GM21723 (cell line): ENCODE measurements around the gene PRAMEF20.
"Not testable (repeated sequence)": the region's sequence is repeated elsewhere in the genome, so short reads cannot be mapped to it uniquely, and the experiment has no call there.

ENCODE experiments used
- ATAC-seq: cut with Tn5 transposase; IDR thresholded peaks from one replicate; pipeline ENCODE4 v1.9.1; 2021; ENCODE audit warnings: mild to moderate bottlenecking, moderate library complexity; ENCODE audit not compliant: unreplicated experiment

PRAMEF20 gene

GRCh38 chr1:13410150-13410549 lies at the start of gene PRAMEF20:
Gene PRAMEF20, plus strand, starts transcription at chr1:13410450. Its CDS starts 5,905 bp downstream, at chr1:13416355.
- not testable (repeated sequence) for ATAC-seq

- not testable (repeated sequence) for ATAC-seq
These were observed 47.9 kb upstream of the PRAMEF20 start for GRCh38 chr1:13362364-13362763.

GRCh38 chr1:13364928-13365327 lies 45.3 kb upstream of the PRAMEF20 start:
- ATAC-seq, result not testable (repeated sequence)

GRCh38 chr1:13366536-13366935 lies 43.7 kb upstream of the PRAMEF20 start:
- ATAC-seq, result not testable (repeated sequence)

- ATAC-seq, result not testable (repeated sequence)
These were observed 41.7 kb upstream of the PRAMEF20 start for GRCh38 chr1:13368544-13368943.

- not testable (repeated sequence) for ATAC-seq
These were observed 31.3 kb upstream of the PRAMEF20 start for GRCh38 chr1:13378983-13379382.

GRCh38 chr1:13380380-13380779 lies 29.9 kb upstream of the PRAMEF20 start:
- ATAC-seq, result not testable (repeated sequence)

- ATAC-seq, result not testable (repeated sequence)
These were observed 20.9 kb upstream of the PRAMEF20 start, which contains the start of gene PRAMEF17 for GRCh38 chr1:13389332-13389731. Gene PRAMEF17, plus strand, starts transcription at chr1:13389632. Its CDS starts 26 bp downstream, at chr1:13389658.

GRCh38 chr1:13393004-13393403 lies 17.2 kb upstream of the PRAMEF20 start:
- ATAC-seq, result not testable (repeated sequence)

- ATAC-seq, result not testable (repeated sequence)
These were observed 15.5 kb upstream of the PRAMEF20 start for GRCh38 chr1:13394761-13395160.

- not testable (repeated sequence) for ATAC-seq
These were observed 14.9 kb upstream of the PRAMEF20 start for GRCh38 chr1:13395311-13395710.

- ATAC-seq, result no peak
These were observed 2.4 kb upstream of the PRAMEF20 start for GRCh38 chr1:13407811-13408210.

- no peak for ATAC-seq
These were observed 20.2 kb downstream of the PRAMEF20 start for GRCh38 chr1:13430495-13430894.

GRCh38 chr1:13432251-13432650 lies 22.0 kb downstream of the PRAMEF20 start:
- no peak for ATAC-seq

- ATAC-seq, result not testable (repeated sequence)
These were observed 23.6 kb downstream of the PRAMEF20 start for GRCh38 chr1:13433694-13434358.

GRCh38 chr1:13435458-13435857 lies 25.2 kb downstream of the PRAMEF20 start:
- ATAC-seq, result no peak

- not testable (repeated sequence) for ATAC-seq
These were observed 29.0 kb downstream of the PRAMEF20 start for GRCh38 chr1:13439104-13439783.

- no peak for ATAC-seq
These were observed 33.2 kb downstream of the PRAMEF20 start for GRCh38 chr1:13443335-13443979.

GRCh38 chr1:13450204-13450603 lies 40.0 kb downstream of the PRAMEF20 start:
- no peak for ATAC-seq

GRCh38 chr1:13451399-13451965 lies 41.2 kb downstream of the PRAMEF20 start:
- no peak for ATAC-seq

- ATAC-seq, result no peak
These were observed 46.8 kb downstream of the PRAMEF20 start for GRCh38 chr1:13456904-13457532.
